HG03457 (cell line): ENCODE measurements around the gene MSLN.
A peak's percentile ranks its signal among the peaks of the same experiment; 100 is the strongest.

Experiments used
- ATAC-seq: cut with Tn5 transposase; IDR thresholded peaks from one replicate; pipeline ENCODE4 v1.9.1; 2021; ENCODE audit warnings: moderate number of reproducible peaks; ENCODE audit not compliant: unreplicated experiment

MSLN gene

GRCh38 chr16:801584-802363, 41.2 kb downstream of the MSLN start:
- ATAC-seq: no peak

- no peak for ATAC-seq
These were observed 41.9 kb downstream of the MSLN start for GRCh38 chr16:802461-802860.

GRCh38 chr16:802914-803753, 42.6 kb downstream of the MSLN start:
- ATAC-seq: no peak

- ATAC-seq: no peak
These were observed 43.2 kb downstream of the MSLN start for GRCh38 chr16:803754-804080.

GRCh38 chr16:804193-805048, 43.9 kb downstream of the MSLN start:
- ATAC-seq: no peak

- ATAC-seq: no peak
These were observed 44.9 kb downstream of the MSLN start for GRCh38 chr16:805474-805873.

GRCh38 chr16:807347-808084, 47.0 kb downstream of the MSLN start:
- peak; percentile 75 for ATAC-seq

GRCh38 chr16:808085-808386, 47.5 kb downstream of the MSLN start:
- no peak for ATAC-seq

- no peak for ATAC-seq
These were observed 52.8 kb downstream of the MSLN start for GRCh38 chr16:813204-813915.

GRCh38 chr16:813916-814412, 53.4 kb downstream of the MSLN start:
- ATAC-seq: no peak

- no peak for ATAC-seq
These were observed 54.4 kb downstream of the MSLN start for GRCh38 chr16:814974-815373.

- ATAC-seq: no peak
These were observed 55.3 kb downstream of the MSLN start for GRCh38 chr16:815861-816260.

GRCh38 chr16:817001-817906, 56.7 kb downstream of the MSLN start:
- no peak for ATAC-seq

GRCh38 chr16:818132-818531, 57.6 kb downstream of the MSLN start:
- no peak for ATAC-seq
